K562 (cell line): Measurements from ENCODE around the gene YPEL4. TPM values are rescaled to one million over a fixed set of nuclear protein-coding genes. Genes with fewer than 3 reads are reported as not detected.

Source experiments
- BHLHE40 ChIP-seq: IDR thresholded peaks from 2 replicates; pipeline ENCODE4 v1.6.1; 2011; ENCODE audit warnings: low read length, improper control_type of control experiment
- CBFA2T3 ChIP-seq: fragments of 450-650 bp; IDR thresholded peaks from 2 replicates; pipeline ENCODE4 v1.6.1; 2017
- CUX1 ChIP-seq: fragments of 200-800 bp; sonication (Bioruptor generic); IDR thresholded peaks from 2 replicates; pipeline ENCODE4 v1.6.1; 2016; ENCODE audit warnings: missing genetic modification characterization, missing compliant biosample characterization
- DMBX1 ChIP-seq: fragments of 250-450 bp; sonication (Bioruptor Pico); IDR thresholded peaks from 2 replicates; pipeline ENCODE4 v1.8.0; 2022; ENCODE audit warnings: inconsistent platforms, mild to moderate bottlenecking, moderate library complexity, borderline replicate concordance
- FOSL1 ChIP-seq: fragments of 200-800 bp; sonication (Bioruptor generic); conservative IDR thresholded peaks from 2 replicates; pipeline ENCODE4 v1.6.1; 2016; ENCODE audit warnings: missing genetic modification characterization, missing compliant biosample characterization
- HDAC2 ChIP-seq: fragments of 450-650 bp; IDR thresholded peaks from 2 replicates; pipeline ENCODE4 v1.6.1; 2016; ENCODE audit warnings: mild to moderate bottlenecking
- KHSRP ChIP-seq: fragments of 450-650 bp; IDR thresholded peaks from 2 replicates; pipeline ENCODE4 v1.6.1; 2017
- MTA2 ChIP-seq: fragments of 450-650 bp; IDR thresholded peaks from 2 replicates; pipeline ENCODE4 v1.6.1; 2016; ENCODE audit warnings: low read depth
- NCOA1 ChIP-seq: fragments of 450-650 bp; IDR thresholded peaks from 2 replicates; pipeline ENCODE4 v1.6.1; 2016; ENCODE audit warnings: low read depth
- NFE2 ChIP-seq: IDR thresholded peaks from 2 replicates; pipeline ENCODE4 v1.6.1; 2014; ENCODE audit warnings: antibody characterized with exemption, low read depth
- NONO ChIP-seq, 2 experiments: fragments of 200-400 bp in 1 of 2; fragments of 450-650 bp in 1 of 2; formaldehyde crosslinking in 1 of 2; IDR thresholded peaks; 2 replicates each; pipeline ENCODE4 v1.6.1; 2017; ENCODE audit warnings: low read depth in 2 of 2, mild to moderate bottlenecking in 2 of 2, moderate library complexity in 2 of 2, low read length in 1 of 2
- PKNOX1 ChIP-seq: fragments of 450-650 bp; IDR thresholded peaks from 2 replicates; pipeline ENCODE4 v1.6.1; 2016
- RNF2 ChIP-seq: sonication (generic); IDR thresholded peaks from 2 replicates; pipeline ENCODE4 v1.6.1; 2016
- TAL1 ChIP-seq: fragments of 450-650 bp; IDR thresholded peaks from 2 replicates; pipeline ENCODE4 v1.6.1; 2016; ENCODE audit warnings: mild to moderate bottlenecking
- TRIM24 ChIP-seq, 2 experiments: fragments of 450-650 bp; IDR thresholded peaks; 2 replicates each; pipeline ENCODE4 v1.6.1; 2016
- ZBTB9 ChIP-seq: fragments of 450-650 bp; formaldehyde crosslinking; IDR thresholded peaks from 2 replicates; pipeline ENCODE4 v1.4.0; 2020; ENCODE audit warnings: mild to moderate bottlenecking, moderate library complexity
- ZNF766 ChIP-seq: fragments of 200-800 bp; sonication (Bioruptor generic); conservative IDR thresholded peaks from 2 replicates; pipeline ENCODE4 v1.6.1; 2016; ENCODE audit warnings: missing genetic modification characterization, missing compliant biosample characterization
- ZNF830 ChIP-seq: fragments of 250-450 bp; sonication (Bioruptor Pico); IDR thresholded peaks from 2 replicates; pipeline ENCODE4 v1.5.0; 2021; ENCODE audit warnings: mild to moderate bottlenecking
- polyA plus RNA-seq, 8 experiments: library from polyadenylated mRNA; depleted of rRNA in 4 of 8; stranded (reverse) in 5 of 8; unstranded in 3 of 8; fragments of >200 nt; fragmentation: Nextera tagmentation in 2 of 8; fragmentation: Illumina TruSeq in 1 of 8; extraction: Ambion mirVana in 2 of 8; extraction: Trizol in 1 of 8; gene quantifications; 2 replicates each; pipeline versions ENCODE4 v1.2.1 to v1.2.3, GENCODE V29; 2011 to 2014; ENCODE audit warnings: inconsistent platforms in 1 of 8, missing spikeins in 1 of 8
- total RNA-seq, 7 experiments: library from RNA; depleted of rRNA in 6 of 7; stranded (reverse); fragments of >200 nt in 6 of 7; fragmentation: Illumina TruSeq in 2 of 7; extraction: Trizol in 2 of 7; gene quantifications; 2 replicates each; pipeline versions ENCODE4 v1.2.1 to v1.2.3, GENCODE V29; 2011 to 2021; ENCODE audit warnings: low replicate concordance in 1 of 7
- TF ChIP-seq, protein P1 (sequence below), 2 experiments: fragments of 200-800 bp in 1 of 2; sonication (Bioruptor generic) in 1 of 2; sonication (generic) in 1 of 2; formaldehyde crosslinking in 1 of 2; IDR thresholded peaks in 1 of 2; conservative IDR thresholded peaks in 1 of 2; 2 replicates each; pipeline versions ENCODE4 v1.5.0 to v1.6.1; 2016 to 2020; ENCODE audit warnings: missing compliant biosample characterization in 1 of 2, missing genetic modification characterization in 1 of 2, missing genetic modification reagents in 1 of 2

The YPEL4 gene
- total and polyA plus RNA-seq, 9 of the 15 experiments (the other 6 are each of a cell fraction or from before 2014, with no cell fraction given): 0.07 to 1.4 (median 0.40) TPM; not detected in 2

- TF ChIP-seq RNF2 (peak; percentile 89), ZNF766 (peak; percentile 84), NFE2 (0 out of 2 replicates have a peak, but pooled peaks have one; percentile 10), DMBX1 (CRISPR knock-in tag) (peak; percentile 87), CBFA2T3 (peak; percentile 99), TRIM24 (IDR thresholded peaks at IDR 0.05) (peak; percentile 90 to 93), NCOA1 (peak; percentile 68; the same call in 1 of the 2 replicates), MTA2 (peak; percentile 96), HDAC2 (peak; percentile 96), FOSL1 (tag) (peak; percentile 35; the same call in 1 of the 2 replicates), PKNOX1 (0 out of 2 replicates have a peak, but pooled peaks have one; percentile 4), ZBTB9 (0 out of 2 replicates have a peak, but pooled peaks have one; percentile 40), TAL1 (peak; percentile 98), KHSRP (peak; percentile 79; the same call in 1 of the 2 replicates), ZNF830 (CRISPR knock-in tag) (no peak), BHLHE40 (peak; percentile 79), CUX1 (CRISPR knock-in tag) (peak; percentile 87; the same call in 1 of the 2 replicates), NONO (IDR thresholded peaks at IDR 0.05; ENCODE audit: low read depth in 2 of 2, low read length in 1 of 2) (peak in 1 of 2 experiments; percentile 64; a peak in 1 of 4 replicates)
- TF ChIP-seq, protein P1, sequence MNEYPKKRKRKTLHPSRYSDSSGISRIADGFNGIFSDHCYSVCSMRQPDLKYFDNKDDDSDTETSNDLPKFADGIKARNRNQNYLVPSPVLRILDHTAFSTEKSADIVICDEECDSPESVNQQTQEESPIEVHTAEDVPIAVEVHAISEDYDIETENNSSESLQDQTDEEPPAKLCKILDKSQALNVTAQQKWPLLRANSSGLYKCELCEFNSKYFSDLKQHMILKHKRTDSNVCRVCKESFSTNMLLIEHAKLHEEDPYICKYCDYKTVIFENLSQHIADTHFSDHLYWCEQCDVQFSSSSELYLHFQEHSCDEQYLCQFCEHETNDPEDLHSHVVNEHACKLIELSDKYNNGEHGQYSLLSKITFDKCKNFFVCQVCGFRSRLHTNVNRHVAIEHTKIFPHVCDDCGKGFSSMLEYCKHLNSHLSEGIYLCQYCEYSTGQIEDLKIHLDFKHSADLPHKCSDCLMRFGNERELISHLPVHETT (CRISPR knock-in tag; conservative IDR thresholded peaks at IDR 0.05 in 1 of 2, IDR thresholded peaks at IDR 0.05 in 1 of 2): peak in 1 of 2 experiments; percentile 58; a peak in 1 of 4 replicates
Measured at GRCh38 chr11:57647960-57648800, 1.5 kb downstream of the YPEL4 start (continued).
